GM23248 (cell line): Measurements from ENCODE around the gene PRDM1. TPM values are rescaled to one million over a fixed set of nuclear protein-coding genes. Genes with fewer than 3 reads are reported as not detected.

ENCODE experiments used
- DNase-seq: peaks from one replicate; pipeline ENCODE4 v3.0.0-alpha.2; 2015
- H2AFZ ChIP-seq: fragments of 200-600 bp; sonication (generic); 2 replicates; pipeline ENCODE4 v1.6.1; 2016; ENCODE audit warnings: antibody characterized with exemption
- H3F3A ChIP-seq: fragments of 200-600 bp; sonication (generic); 2 replicates; pipeline ENCODE4 v1.6.1; 2016; ENCODE audit warnings: mild to moderate bottlenecking, antibody characterized with exemption, mixed run types; ENCODE audit not compliant: insufficient read depth
- H3K27ac ChIP-seq: fragments of 200-600 bp; sonication (generic); 2 replicates; pipeline ENCODE4 v1.5.1; 2016; ENCODE audit warnings: mild to moderate bottlenecking
- H3K27me3 ChIP-seq: fragments of 200-600 bp; sonication (generic); replicated peaks from 2 replicates; pipeline ENCODE4 v1.6.1; 2016; ENCODE audit warnings: mild to moderate bottlenecking; ENCODE audit not compliant: insufficient read depth
- H3K36me3 ChIP-seq: fragments of 200-600 bp; sonication (generic); 2 replicates; pipeline ENCODE4 v1.6.1; 2016; ENCODE audit warnings: low read depth, mild to moderate bottlenecking
- H3K4me1 ChIP-seq: fragments of 200-600 bp; sonication (generic); 2 replicates; pipeline ENCODE4 v1.6.1; 2016; ENCODE audit warnings: mild to moderate bottlenecking; ENCODE audit not compliant: insufficient read depth
- H3K4me2 ChIP-seq: fragments of 200-600 bp; sonication (generic); one replicate; pipeline ENCODE4 v1.6.1; 2016; ENCODE audit warnings: mild to moderate bottlenecking; ENCODE audit not compliant: unreplicated experiment
- H3K4me3 ChIP-seq: fragments of 200-600 bp; sonication (generic); 2 replicates; pipeline ENCODE4 v1.5.1; 2016; ENCODE audit warnings: mild to moderate bottlenecking
- H3K79me2 ChIP-seq: fragments of 200-600 bp; sonication (generic); 2 replicates; pipeline ENCODE4 v1.6.1; 2016; ENCODE audit warnings: mild to moderate bottlenecking; ENCODE audit not compliant: insufficient read depth
- H3K9ac ChIP-seq: fragments of 200-600 bp; sonication (generic); 2 replicates; pipeline ENCODE4 v1.6.1; 2016; ENCODE audit warnings: mild to moderate bottlenecking
- H3K9me2 ChIP-seq: fragments of 200-600 bp; sonication (generic); 2 replicates; pipeline ENCODE4 v1.6.1; 2016; ENCODE audit warnings: mixed run types, mild to moderate bottlenecking, moderate library complexity; ENCODE audit not compliant: insufficient read depth
- H3K9me3 ChIP-seq: fragments of 200-600 bp; sonication (generic); one replicate; pipeline ENCODE4 v1.6.1; 2017; ENCODE audit warnings: low read depth
- H4K20me1 ChIP-seq: fragments of 200-600 bp; sonication (generic); 2 replicates; pipeline ENCODE4 v1.6.0; 2016; ENCODE audit not compliant: insufficient read depth
- EZH2 ChIP-seq: fragments of 200-600 bp; sonication (generic); IDR thresholded peaks from 2 replicates; pipeline ENCODE4 v1.6.1; 2018; ENCODE audit warnings: antibody characterized with exemption, mild to moderate bottlenecking; ENCODE audit not compliant: insufficient read depth, poor library complexity, severe bottlenecking
- EZH2phosphoT487 ChIP-seq: fragments of 200-600 bp; sonication (generic); IDR thresholded peaks from 2 replicates; pipeline ENCODE4 v1.6.1; 2018; ENCODE audit warnings: antibody characterized with exemption, moderate library complexity, mild to moderate bottlenecking, low read depth; ENCODE audit not compliant: insufficient read depth
- WGBS, 2 experiments: methylation state at CpG; one replicate each; pipeline ENCODE4 v1.1.6; 2015 to 2017; ENCODE audit warnings: low lambda C conversion rate in 2 of 2, low coverage in 1 of 2; ENCODE audit errors: missing lambda C conversion rate in 2 of 2; 5-methylcytosine and 5-hydroxymethylcytosine counted together
- in situ Hi-C: fragments of 300-500 bp; cut with MboI; formaldehyde crosslinking; loops from 2 replicates; pipeline ENCODE4 v1.15.0; 2020
- polyA plus RNA-seq: library from polyadenylated mRNA; unstranded; fragments of >200 nt; fragmentation: Nextera tagmentation; extraction: Ambion mirVana; gene quantifications from 2 replicates; pipeline ENCODE4 v1.2.1, GENCODE V29; 2016
- total RNA-seq: library from RNA; depleted of rRNA; stranded (reverse); fragments of >200 nt; shearing (Covaris generic); gene quantifications from 2 replicates; pipeline ENCODE4 v1.2.3, GENCODE V29; 2014

PRDM1 gene
- total and polyA plus RNA-seq, 2 experiments from 2014 or later, result 2.7 to 3.9 TPM

DNA sequence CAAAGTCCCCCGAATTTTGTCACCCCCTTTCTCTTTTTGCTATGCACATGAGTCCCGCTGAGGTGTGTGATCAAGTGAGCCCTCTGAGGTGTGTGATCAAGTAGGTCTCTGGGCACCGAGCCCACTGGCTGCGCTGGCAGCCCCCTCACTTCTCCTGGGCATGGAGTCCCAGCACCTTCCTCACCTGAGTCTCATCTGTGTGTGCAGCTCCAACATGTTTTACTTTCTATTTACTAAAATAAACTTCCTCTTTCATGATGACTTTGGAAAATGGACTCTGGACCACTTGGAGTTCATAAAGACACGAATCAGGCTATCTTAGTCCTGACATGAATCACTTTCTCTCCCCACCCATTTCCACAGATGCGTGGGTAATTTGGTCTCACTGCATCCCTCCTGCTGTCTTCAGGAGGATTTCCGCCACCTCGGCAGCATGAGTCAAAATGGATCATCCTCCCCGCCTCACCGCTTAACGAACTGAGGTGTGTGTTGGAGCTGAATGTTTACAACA, 39.8 kb downstream of the PRDM1 start:
- no peaks in the 10 kb centered on the region for H3K27me3 ChIP-seq
- in situ Hi-C loops, result no loop called here
- no peaks in the 10 kb centered on the region for H3K9me3 ChIP-seq
- H2AFZ ChIP-seq, result peak overlapping the region; percentile 33; the same call in 1 of the 2 replicates
- no peaks in the 10 kb centered on the region for H3K9me2 ChIP-seq
- no peaks in the 10 kb centered on the region for H3K79me2 ChIP-seq
- 77 to 86% methylated on average over 11 of the region's 11 CpGs for WGBS, 2 experiments
- H3K4me1 ChIP-seq, result peaks cover 17% of the 10 kb centered on the region
- no peak overlapping the region for H3K4me2 ChIP-seq
- H3K36me3 ChIP-seq, result no peaks in the 10 kb centered on the region
- peaks cover 16% of the 10 kb centered on the region for H3F3A ChIP-seq
- no peak overlapping the region for H3K9ac ChIP-seq
- H4K20me1 ChIP-seq, result no peaks in the 10 kb centered on the region
- DNase-seq, result peak; percentile 36
- no peak overlapping the region for H3K4me3 ChIP-seq
- H3K27ac ChIP-seq, result no peak overlapping the region
- TF ChIP-seq EZH2phosphoT487 (no peak), EZH2 (no peak)

DNA sequence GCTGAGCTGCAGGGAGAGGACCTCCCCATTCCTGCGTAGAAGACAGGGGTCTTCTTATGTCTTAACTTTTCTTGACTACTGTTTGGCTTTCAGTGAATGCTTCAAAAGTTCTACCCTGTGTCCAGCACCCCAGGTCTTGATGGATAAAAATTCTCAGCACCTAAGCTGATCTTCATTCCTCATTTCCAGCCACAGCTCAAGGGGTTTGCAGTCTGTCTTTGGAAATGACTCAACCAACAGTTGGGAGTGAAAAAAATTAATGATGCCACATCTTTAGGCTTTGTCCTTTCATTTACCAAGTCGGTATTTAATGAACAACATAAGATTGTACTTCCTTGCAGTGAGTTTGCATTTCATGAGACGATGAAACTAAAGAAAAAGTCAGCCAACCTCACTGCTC, 40.3 kb downstream of the PRDM1 start:
- no peak for TF ChIP-seq EZH2phosphoT487
- TF ChIP-seq EZH2, result no peak
- Histone ChIP-seq H3K36me3 (no peaks in the 10 kb centered on the region), H3F3A (peaks cover 16% of the 10 kb centered on the region), H3K4me1 (peaks cover 17% of the 10 kb centered on the region), H3K27ac (no peak overlapping the region), H3K9me2 (no peaks in the 10 kb centered on the region), H3K79me2 (no peaks in the 10 kb centered on the region), H3K9ac (no peak overlapping the region), H3K27me3 (no peaks in the 10 kb centered on the region), H4K20me1 (no peaks in the 10 kb centered on the region), H2AFZ (peak overlapping the region; percentile 33; the same call in 1 of the 2 replicates), H3K4me2 (no peak overlapping the region), H3K4me3 (no peak overlapping the region), H3K9me3 (no peaks in the 10 kb centered on the region)
- WGBS, 2 experiments, result 92 to 95% methylated on average over 3 of the region's 3 CpGs
- in situ Hi-C loops, result no loop called here
- no peak for DNase-seq

DNA sequence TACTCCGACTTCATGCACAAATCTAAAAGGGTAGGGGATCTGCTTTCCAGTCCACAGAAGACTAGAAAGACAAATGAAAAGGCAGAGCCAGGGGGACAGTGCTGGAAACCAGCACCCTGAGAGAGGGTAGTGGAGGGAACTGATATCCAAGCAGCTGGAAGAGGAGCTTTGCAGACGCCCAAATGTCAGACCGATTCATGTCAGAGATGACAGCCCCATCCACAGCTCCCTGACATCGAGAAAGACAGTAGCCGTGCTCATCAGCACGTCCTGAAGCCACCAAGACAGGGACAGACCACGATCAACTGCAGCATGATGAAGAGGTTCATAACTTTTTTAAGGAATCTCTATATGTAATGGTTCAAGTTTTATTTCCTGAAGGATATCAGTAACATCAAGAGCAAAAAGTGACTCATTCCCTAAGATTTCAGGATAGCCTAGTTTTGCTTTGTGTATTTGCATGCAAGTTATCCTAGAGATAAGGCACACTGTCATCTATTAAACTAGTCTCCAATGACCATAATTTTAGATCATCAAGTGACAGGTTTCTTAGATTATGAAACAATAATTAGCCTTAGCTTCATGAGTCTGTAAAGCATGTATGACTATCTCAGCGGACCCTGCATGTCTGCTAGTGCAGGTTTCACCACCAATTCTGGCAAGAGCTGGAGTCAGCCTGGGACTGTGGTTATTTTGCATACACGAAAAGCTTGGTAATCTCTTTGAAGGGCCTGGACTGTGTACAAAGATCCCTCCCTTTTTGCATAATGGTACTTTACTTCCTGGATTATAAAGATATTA, 43.0 kb downstream of the PRDM1 start:
- Histone ChIP-seq H3K4me1 (peaks cover 17% of the 10 kb centered on the region), H3K9me2 (no peaks in the 10 kb centered on the region), H3F3A (peaks cover 16% of the 10 kb centered on the region), H3K27me3 (no peaks in the 10 kb centered on the region), H3K9ac (peak overlapping the region; percentile 68), H3K9me3 (no peaks in the 10 kb centered on the region), H2AFZ (peak overlapping the region; percentile 47), H3K4me3 (peak overlapping the region; percentile 63), H3K79me2 (no peaks in the 10 kb centered on the region), H4K20me1 (no peaks in the 10 kb centered on the region), H3K4me2 (peak overlapping the region; percentile 80), H3K36me3 (no peaks in the 10 kb centered on the region), H3K27ac (peak overlapping the region; percentile 85)
- 18 to 24% methylated on average over 9 of the region's 9 CpGs for WGBS, 2 experiments
- peak; percentile 95 for DNase-seq
- in situ Hi-C loops, result no loop called here
- no peak for TF ChIP-seq EZH2phosphoT487
- no peak for TF ChIP-seq EZH2

DNA sequence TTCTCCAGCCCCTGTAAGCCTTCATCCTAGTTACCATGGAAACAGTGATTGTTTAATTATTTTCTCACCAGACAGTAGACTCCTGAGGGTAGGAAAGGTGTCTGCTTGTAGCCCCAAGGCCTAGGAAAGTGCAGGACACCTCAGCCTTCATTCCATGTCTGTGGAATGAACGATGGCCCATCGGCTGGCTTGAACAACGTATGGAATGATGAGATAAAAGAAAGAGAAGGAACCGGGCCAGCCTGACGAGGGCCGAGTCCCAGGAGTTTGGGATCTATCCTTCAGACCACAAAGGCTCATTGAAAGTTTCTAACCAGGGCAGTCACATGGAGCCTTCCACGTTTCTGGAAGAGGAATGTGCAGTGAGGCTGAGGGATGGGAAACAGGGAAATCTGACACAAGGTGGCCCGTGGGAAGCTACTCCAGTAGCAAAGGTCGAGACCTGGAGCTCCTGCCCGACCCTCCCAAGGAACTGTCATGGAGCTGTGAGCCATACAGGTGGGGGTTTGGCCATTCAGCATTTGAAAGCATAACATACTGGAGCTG, 46.1 kb downstream of the PRDM1 start:
- no peak for DNase-seq
- 88 to 93% methylated on average over 10 of the region's 10 CpGs for WGBS, 2 experiments
- Histone ChIP-seq H2AFZ (no peak overlapping the region), H3K27ac (no peak overlapping the region), H3K36me3 (no peaks in the 10 kb centered on the region), H3K9me2 (no peaks in the 10 kb centered on the region), H3F3A (peaks cover 16% of the 10 kb centered on the region), H3K9ac (no peak overlapping the region), H4K20me1 (no peaks in the 10 kb centered on the region), H3K9me3 (no peaks in the 10 kb centered on the region), H3K27me3 (no peaks in the 10 kb centered on the region), H3K4me3 (no peak overlapping the region), H3K4me2 (no peak overlapping the region), H3K4me1 (peaks cover 31% of the 10 kb centered on the region), H3K79me2 (no peaks in the 10 kb centered on the region)
- no peak for TF ChIP-seq EZH2phosphoT487
- TF ChIP-seq EZH2, result no peak
- in situ Hi-C loops, result no loop called here
